GM12878 (cell line): ENCODE results near the gene TBX5.

Source experiments
- BCL11A ChIP-seq: IDR thresholded peaks from 2 replicates; pipeline ENCODE4 v1.6.1; 2011; ENCODE audit warnings: low read depth, low read length
- CREM ChIP-seq: IDR thresholded peaks from 2 replicates; pipeline ENCODE4 v1.6.1; 2014; ENCODE audit warnings: antibody characterized with exemption, low read depth
- CTCF ChIP-seq, 3 experiments: IDR thresholded peaks in 2 of 3; conservative IDR thresholded peaks in 1 of 3; 2 replicates each; pipeline ENCODE4 v1.5.1; 2011; ENCODE audit warnings: low read depth in 3 of 3, low read length in 3 of 3, mild to moderate bottlenecking in 3 of 3, control low read depth in 2 of 3, moderate library complexity in 2 of 3, inconsistent platforms in 1 of 3, mixed read lengths in 1 of 3; ENCODE audit not compliant: control insufficient read depth in 2 of 3, insufficient read depth in 1 of 3; ENCODE audit errors: extremely low read depth in 1 of 3
- MXI1 ChIP-seq: fragments of 150-350 bp; IDR thresholded peaks from 2 replicates; pipeline ENCODE4 v1.6.1; 2011; ENCODE audit warnings: low read depth, mild to moderate bottlenecking, inconsistent platforms, low read length, improper control_type of control experiment
- NBN ChIP-seq: fragments of 450-650 bp; IDR thresholded peaks from 2 replicates; pipeline ENCODE4 v1.6.1; 2016
- NFYA ChIP-seq: IDR thresholded peaks from 2 replicates; pipeline ENCODE4 v1.6.1; 2011; ENCODE audit warnings: low read depth, mild to moderate bottlenecking, low read length, improper control_type of control experiment, borderline replicate concordance
- NR2F1 ChIP-seq: fragments of 450-650 bp; conservative IDR thresholded peaks from 2 replicates; pipeline ENCODE4 v1.6.1; 2017; ENCODE audit warnings: mild to moderate bottlenecking
- POLR2A ChIP-seq: IDR thresholded peaks from 2 replicates; pipeline ENCODE4 v1.6.1; 2011; ENCODE audit warnings: low read depth, mild to moderate bottlenecking, low read length
- POLR2AphosphoS5 ChIP-seq: IDR thresholded peaks from 2 replicates; pipeline ENCODE4 v1.6.1; 2011; ENCODE audit warnings: mild to moderate bottlenecking, low read length, inconsistent platforms
- SMC3 ChIP-seq: IDR thresholded peaks from 2 replicates; pipeline ENCODE4 v1.6.1; 2011; ENCODE audit warnings: low read length, improper control_type of control experiment, borderline replicate concordance
- TCF7 ChIP-seq: IDR thresholded peaks from 2 replicates; pipeline ENCODE4 v1.6.1; 2014; ENCODE audit warnings: antibody characterized with exemption, borderline replicate concordance
- WRNIP1 ChIP-seq: IDR thresholded peaks from 2 replicates; pipeline ENCODE4 v1.6.1; 2011; ENCODE audit warnings: low read depth, low read length, improper control_type of control experiment, borderline replicate concordance
- ZNF24 ChIP-seq: fragments of 450-650 bp; IDR thresholded peaks from 2 replicates; pipeline ENCODE4 v1.6.1; 2017; ENCODE audit warnings: antibody characterized with exemption, mild to moderate bottlenecking

GRCh38 chr12:114347861-114348260 is 58.1 kb downstream of the TBX5 start:
- no peak for TF ChIP-seq CTCF (IDR thresholded peaks at IDR 0.05 in 2 of 3, conservative IDR thresholded peaks at IDR 0.05 in 1 of 3; ENCODE audit: control insufficient read depth in 2 of 3, extremely low read depth in 1 of 3, insufficient read depth in 1 of 3, low read depth in 3 of 3, low read length in 3 of 3)
- TF ChIP-seq ZNF24, result no peak
- TF ChIP-seq CREM, result no peak
- TF ChIP-seq NR2F1, result no peak
- TF ChIP-seq SMC3, result no peak
- no peak for TF ChIP-seq TCF7
- TF ChIP-seq MXI1, result no peak
- no peak for TF ChIP-seq POLR2A
- no peak for TF ChIP-seq NFYA
- TF ChIP-seq NBN, result no peak
- no peak for TF ChIP-seq BCL11A
- no peak for TF ChIP-seq POLR2AphosphoS5
- TF ChIP-seq WRNIP1, result no peak
